OCI-LY3 (cell line): Measurements from ENCODE around the gene ZSWIM5.

Experiments
- CTCF ChIP-seq: fragments of 200-600, 300-600 bp; sonication (generic); IDR thresholded peaks from 2 replicates; pipeline ENCODE4 v1.5.1; 2014; ENCODE audit warnings: antibody characterized with exemption, low read length, low read depth
- EZH2phosphoT487 ChIP-seq: fragments of 200-600 bp; shearing (Covaris generic); IDR thresholded peaks from 2 replicates; pipeline ENCODE4 v1.6.1; 2018; ENCODE audit warnings: antibody characterized with exemption, mixed run types, low read depth

GRCh38 chr1:45067806-45068205 is 138.6 kb downstream of the ZSWIM5 start:
- TF ChIP-seq CTCF (no peak), EZH2phosphoT487 (no peak)
